ENCODE results near the gene TFPI.

GRCh38 chr2:187542123-187542522, 12.1 kb downstream of the TFPI start:
- TF ChIP-seq EP300 (IDR thresholded peaks at IDR 0.05) = no peak
- TF ChIP-seq POLR2A (IDR thresholded peaks at IDR 0.05) = no peak

Data from tibial nerve (tissue), 3 donors.